Kidney (tissue), 14 donors: ENCODE data around the gene TOGARAM2. TPM values are rescaled to one million over a fixed set of nuclear protein-coding genes. Genes with fewer than 3 reads are reported as not detected.

Experiments
- DNase-seq, 5 donors: peaks; one replicate each; pipeline ENCODE4 v3.0.0-alpha.2; 2013 to 2020
- FAIRE-seq: peaks from 2 replicates; lab custom pipeline; 2012; peaks lifted over from hg19 to GRCh38; lab: Jason Lieb, UNC
- H3K27ac ChIP-seq, 2 donors: one replicate each; pipeline ENCODE4 v1.7.0; 2013; ENCODE audit warnings: low read depth in 2 of 2, low read length in 2 of 2, inconsistent platforms in 1 of 2
- H3K27me3 ChIP-seq: one replicate; pipeline ENCODE4 v1.7.1; 2013; ENCODE audit warnings: low read length, inconsistent platforms; ENCODE audit not compliant: control insufficient read depth, insufficient read depth
- H3K36me3 ChIP-seq, 3 donors: one replicate each; pipeline versions ENCODE4 v1.7.0 to v1.7.1; 2013; ENCODE audit warnings: low read length in 3 of 3, control low read depth in 1 of 3, inconsistent platforms in 1 of 3; ENCODE audit not compliant: insufficient read depth in 3 of 3, control insufficient read depth in 2 of 3
- H3K4me1 ChIP-seq, 3 donors: one replicate each; pipeline versions ENCODE4 v1.7.0 to v1.7.1; 2013; ENCODE audit warnings: low read length in 3 of 3, inconsistent platforms in 1 of 3, low read depth in 1 of 3; ENCODE audit not compliant: control insufficient read depth in 2 of 3, insufficient read depth in 2 of 3
- H3K4me3 ChIP-seq, 3 donors: one replicate each; pipeline versions ENCODE4 v1.7.0 to v1.8.1; 2013; ENCODE audit warnings: low read length in 3 of 3, control low read depth in 1 of 3, inconsistent platforms in 1 of 3
- H3K9ac ChIP-seq, 3 donors: one replicate each; pipeline versions ENCODE4 v1.7.0 to v1.7.1; 2013; ENCODE audit warnings: low read length in 3 of 3, control low read depth in 1 of 3, inconsistent platforms in 1 of 3
- H3K9me3 ChIP-seq, 3 donors: one replicate each; pipeline versions ENCODE4 v1.7.0 to v1.7.1; 2013; ENCODE audit warnings: low read length in 3 of 3, control low read depth in 1 of 3, inconsistent platforms in 1 of 3; ENCODE audit not compliant: control insufficient read depth in 2 of 3, insufficient read depth in 1 of 3
- intact Hi-C: fragments of 100-400 bp; cut with DNase I; formaldehyde crosslinking; loops from one replicate; pipeline ENCODE4 v1.11.1; 2022
- polyA plus RNA-seq: library from polyadenylated mRNA; stranded (reverse); fragments of 350-450 nt; fragmentation: Illumina TruSeq; extraction: RNeasy Lipid Tissue Mini Kit (QIAGEN cat#74804); gene quantifications from one replicate; pipeline ENCODE4 v1.2.3, GENCODE V29; 2014; ENCODE audit warnings: low read depth, low replicate concordance; ENCODE audit not compliant: insufficient read depth
- total RNA-seq: library from RNA; stranded (reverse); fragmentation: NEBNext Ultra II Directional; extraction: Animal tissue kit (Norgen Biotek cat#: 25700); gene quantifications from one replicate; pipeline ENCODE4 v1.2.1, GENCODE V29; 2021
- TF ChIP-seq, protein P1 (sequence below): IDR thresholded peaks from 3 replicates; pipeline ENCODE4 v1.5.1; 2012; ENCODE audit warnings: mild to moderate bottlenecking, moderate library complexity, borderline replicate concordance; ENCODE audit not compliant: insufficient read depth; ENCODE audit errors: extremely low read depth
- donor health status: control.
- donor health status: control.
- donor health status: control.
- donor health status: control.
- donor health status: control.
- donor health status: DM: yes; HTN: yes; CAD: no.
- donor health status: Normal renal cell carcinoma (clear cell type).

The TOGARAM2 gene
- total and polyA plus RNA-seq, 2 donors from 2014 or later, result 0.60 to 1.4 TPM

DNA sequence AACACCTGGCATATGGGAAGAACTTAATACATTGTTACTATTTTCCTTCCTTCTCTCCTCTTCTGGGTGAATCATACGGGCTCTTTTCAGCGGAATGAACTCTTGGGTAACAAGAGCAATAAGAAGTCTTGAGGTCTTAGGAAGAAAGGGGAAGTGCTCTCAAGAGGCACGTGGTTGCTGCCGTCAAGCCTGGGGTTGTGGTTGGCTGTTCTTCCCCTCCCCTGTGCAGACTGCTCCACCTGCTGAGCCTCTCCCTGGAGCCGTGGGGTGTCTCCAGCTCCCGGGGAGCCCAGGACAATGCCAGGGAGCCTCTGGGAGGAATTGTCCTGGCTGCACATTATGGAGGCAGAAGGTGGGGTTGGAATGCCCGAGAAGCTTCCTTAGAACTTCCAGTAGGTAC, 19.4 kb downstream of the TOGARAM2 start:
- no peak for DNase-seq
- no peak for FAIRE-seq
- Histone ChIP-seq H3K36me3 (no peaks in the 10 kb centered on the region), H3K4me1 (peaks cover 0 to 2% (median 0%) of the 10 kb centered on the region in 3 donors), H3K4me3 (no peak overlapping the region), H3K9ac (no peak overlapping the region), H3K27me3 (no peaks in the 10 kb centered on the region), H3K27ac (no peak overlapping the region), H3K9me3 (no peaks in the 10 kb centered on the region)
- TF ChIP-seq, protein P1, sequence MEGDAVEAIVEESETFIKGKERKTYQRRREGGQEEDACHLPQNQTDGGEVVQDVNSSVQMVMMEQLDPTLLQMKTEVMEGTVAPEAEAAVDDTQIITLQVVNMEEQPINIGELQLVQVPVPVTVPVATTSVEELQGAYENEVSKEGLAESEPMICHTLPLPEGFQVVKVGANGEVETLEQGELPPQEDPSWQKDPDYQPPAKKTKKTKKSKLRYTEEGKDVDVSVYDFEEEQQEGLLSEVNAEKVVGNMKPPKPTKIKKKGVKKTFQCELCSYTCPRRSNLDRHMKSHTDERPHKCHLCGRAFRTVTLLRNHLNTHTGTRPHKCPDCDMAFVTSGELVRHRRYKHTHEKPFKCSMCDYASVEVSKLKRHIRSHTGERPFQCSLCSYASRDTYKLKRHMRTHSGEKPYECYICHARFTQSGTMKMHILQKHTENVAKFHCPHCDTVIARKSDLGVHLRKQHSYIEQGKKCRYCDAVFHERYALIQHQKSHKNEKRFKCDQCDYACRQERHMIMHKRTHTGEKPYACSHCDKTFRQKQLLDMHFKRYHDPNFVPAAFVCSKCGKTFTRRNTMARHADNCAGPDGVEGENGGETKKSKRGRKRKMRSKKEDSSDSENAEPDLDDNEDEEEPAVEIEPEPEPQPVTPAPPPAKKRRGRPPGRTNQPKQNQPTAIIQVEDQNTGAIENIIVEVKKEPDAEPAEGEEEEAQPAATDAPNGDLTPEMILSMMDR, result no peak
- intact Hi-C loops, result no loop called here

DNA sequence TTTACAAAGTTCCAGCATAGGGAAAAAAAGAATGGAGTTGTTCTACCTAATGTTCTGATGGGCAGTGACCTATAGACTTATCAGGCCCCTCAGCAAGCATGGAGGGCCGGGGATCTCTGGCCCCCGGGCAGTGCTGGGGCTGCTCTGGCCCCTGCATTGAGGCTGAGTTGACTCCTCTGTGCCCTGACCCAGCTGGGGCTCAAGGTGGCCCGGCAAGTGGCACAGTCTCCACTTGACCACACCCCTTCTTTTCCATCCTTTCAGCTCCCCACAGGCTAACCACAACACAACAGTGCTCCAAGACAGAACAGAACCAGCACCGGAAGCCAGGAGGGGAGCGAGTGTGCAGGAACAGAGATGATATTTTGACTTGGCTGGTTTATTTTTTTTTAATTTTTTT, 19.9 kb downstream of the TOGARAM2 start:
- Histone ChIP-seq H3K27ac (no peak overlapping the region), H3K4me1 (peaks cover 0 to 4% (median 0%) of the 10 kb centered on the region in 3 donors), H3K4me3 (no peak overlapping the region), H3K27me3 (no peaks in the 10 kb centered on the region), H3K36me3 (no peaks in the 10 kb centered on the region), H3K9ac (no peak overlapping the region), H3K9me3 (peaks cover 0 to 2% (median 0%) of the 10 kb centered on the region in 3 donors)
- no peak for FAIRE-seq
- TF ChIP-seq, protein P1, result no peak
- intact Hi-C loops, result no loop called here
- DNase-seq, result no peak

DNA sequence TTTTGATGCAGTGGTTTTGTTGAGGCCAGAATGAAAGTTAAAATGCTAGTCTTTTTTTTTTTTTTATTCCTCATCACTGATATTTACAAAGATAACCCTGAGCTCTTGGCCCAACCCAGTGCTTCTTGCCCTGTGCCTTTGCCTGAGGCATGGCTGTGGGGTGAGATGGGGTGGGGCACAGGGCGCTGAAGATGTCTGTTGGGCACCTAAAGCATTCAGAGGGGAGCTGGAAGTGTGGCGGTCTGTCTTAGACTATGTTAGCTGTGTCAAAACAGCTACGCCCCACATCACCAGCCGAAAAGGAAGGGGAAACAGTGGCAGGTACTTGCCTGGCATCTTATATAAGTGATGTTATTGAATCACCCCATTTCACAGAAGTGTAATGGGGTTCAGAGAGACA, 20.7 kb downstream of the TOGARAM2 start:
- intact Hi-C loops, result no loop called here
- FAIRE-seq (no peak), DNase-seq (no peak)
- Histone ChIP-seq H3K36me3 (peaks cover 0 to 2% (median 0%) of the 10 kb centered on the region in 3 donors), H3K4me1 (peaks cover 0 to 4% (median 0%) of the 10 kb centered on the region in 3 donors), H3K9me3 (peaks cover 0 to 4% (median 0%) of the 10 kb centered on the region in 3 donors), H3K9ac (no peak overlapping the region), H3K27me3 (no peaks in the 10 kb centered on the region), H3K27ac (no peak overlapping the region), H3K4me3 (no peak overlapping the region)
- TF ChIP-seq, protein P1, result no peak

DNA sequence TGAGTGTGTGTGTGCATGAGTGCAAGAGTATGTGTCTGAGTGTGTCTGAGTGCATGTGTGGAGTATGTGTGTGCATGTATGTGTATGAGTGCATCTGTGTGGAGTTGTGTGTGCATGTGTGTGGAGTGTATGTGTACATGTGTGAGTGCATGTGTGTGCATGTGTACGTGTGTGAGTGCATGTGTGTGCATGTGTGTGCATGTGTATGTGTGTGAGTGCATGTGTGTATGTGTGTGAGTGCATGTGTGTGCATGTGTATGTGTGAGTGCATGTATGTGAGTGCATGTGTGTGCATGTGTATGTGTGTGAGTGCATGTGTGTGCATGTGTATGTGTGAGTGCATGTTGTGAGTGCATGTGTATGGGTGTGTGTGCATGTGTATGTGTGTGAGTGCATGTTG, 23.7 kb downstream of the TOGARAM2 start:
- no peak overlapping the region for H3K9ac ChIP-seq
- H3K4me1 ChIP-seq, result peaks cover 0 to 2% (median 0%) of the 10 kb centered on the region in 3 donors
- no peaks in the 10 kb centered on the region for H3K27me3 ChIP-seq
- H3K4me3 ChIP-seq, result no peak overlapping the region
- intact Hi-C loops, result no loop called here
- no peak overlapping the region for H3K27ac ChIP-seq
- H3K36me3 ChIP-seq, result peaks cover 0 to 2% (median 0%) of the 10 kb centered on the region in 3 donors
- DNase-seq, result no peak
- TF ChIP-seq, protein P1, result no peak
- H3K9me3 ChIP-seq, result peaks cover 0 to 4% (median 0%) of the 10 kb centered on the region in 3 donors
- FAIRE-seq, result no peak
